Mammary microvascular endothelial cell (primary cell): ENCODE results near the gene ANXA8L1. TPM values are rescaled to one million over a fixed set of nuclear protein-coding genes. Genes with fewer than 3 reads are reported as not detected.

ENCODE experiments used
- total RNA-seq: library from RNA; depleted of rRNA; stranded (reverse); fragments of >200 nt; gene quantifications from 2 replicates; pipeline ENCODE4 v1.2.3, GENCODE V29; 2015

Gene ANXA8L1
- total RNA-seq = not detected in 2 replicates

DNA sequence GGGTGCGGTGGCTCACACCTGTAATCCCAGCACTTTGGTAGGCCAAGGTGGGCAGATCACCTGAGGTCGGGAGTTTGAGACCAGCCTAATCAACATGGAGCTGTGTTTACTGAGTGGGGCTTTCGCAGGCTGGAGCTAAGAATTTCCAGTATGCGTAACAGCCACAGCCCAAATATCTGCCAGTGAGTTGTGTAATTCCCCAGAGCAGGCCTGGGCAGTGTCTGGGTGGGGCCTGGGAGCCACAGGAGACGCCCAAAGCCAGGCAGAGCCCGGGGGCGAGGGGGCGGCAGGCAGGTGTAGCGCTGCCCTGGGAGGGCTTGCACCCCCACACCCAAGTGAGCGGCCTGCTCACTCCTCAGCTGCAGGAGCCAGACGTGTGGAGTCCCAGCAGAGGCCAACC, at the start of gene ANXA8L1:
Gene ANXA8L1, plus strand, starts transcription at position 371 of the 400 bp plus-strand sequence. CDS start 76 bp downstream, outside the sequence.

Other genes with a start within 250 kb of the ANXA8L1 start
- gene ANTXRL, start 88.8 kb upstream of the ANXA8L1 start, total RNA-seq = not detected in 2 replicates
- gene NPY4R, start 90.2 kb downstream of the ANXA8L1 start, total RNA-seq = not detected in 2 replicates
- not detected in 2 replicates for gene GPRIN2, start 180.9 kb downstream of the ANXA8L1 start, total RNA-seq
- under 0.01 and 0.20 TPM in 2 replicates for gene SYT15, start 203.4 kb downstream of the ANXA8L1 start, total RNA-seq